HG02571 (cell line): Measurements from ENCODE around the gene SGCD.

Experiments
- ATAC-seq: cut with Tn5 transposase; IDR thresholded peaks from one replicate; pipeline ENCODE4 v1.9.1; 2021; ENCODE audit warnings: mild to moderate bottlenecking, moderate library complexity; ENCODE audit not compliant: unreplicated experiment

Gene SGCD

GRCh38 chr5:156498226-156498980, 171.4 kb downstream of the SGCD start:
- no peak for ATAC-seq

DNA sequence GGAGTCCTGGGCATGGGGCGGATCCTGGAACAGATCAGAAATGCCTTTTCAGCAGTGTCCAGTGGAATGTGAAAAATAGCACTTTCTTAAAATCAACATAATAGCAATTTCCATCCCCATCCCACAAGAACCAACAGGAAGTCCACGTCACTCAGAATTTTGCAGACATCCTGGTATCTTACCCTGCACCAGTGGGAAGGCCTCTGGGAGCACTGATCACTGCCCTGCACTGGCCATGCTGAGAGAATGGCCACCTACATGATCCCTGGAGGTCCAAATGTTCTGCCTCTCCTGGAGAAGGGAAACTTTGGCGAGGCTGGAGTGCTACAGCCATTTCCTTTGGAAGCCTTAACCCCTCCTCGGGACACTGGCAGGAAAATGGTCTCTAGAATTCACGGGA, 173.8 kb downstream of the SGCD start:
- no peak for ATAC-seq

- ATAC-seq: no peak
These were observed 178.1 kb downstream of the SGCD start for GRCh38 chr5:156505101-156505500.

DNA sequence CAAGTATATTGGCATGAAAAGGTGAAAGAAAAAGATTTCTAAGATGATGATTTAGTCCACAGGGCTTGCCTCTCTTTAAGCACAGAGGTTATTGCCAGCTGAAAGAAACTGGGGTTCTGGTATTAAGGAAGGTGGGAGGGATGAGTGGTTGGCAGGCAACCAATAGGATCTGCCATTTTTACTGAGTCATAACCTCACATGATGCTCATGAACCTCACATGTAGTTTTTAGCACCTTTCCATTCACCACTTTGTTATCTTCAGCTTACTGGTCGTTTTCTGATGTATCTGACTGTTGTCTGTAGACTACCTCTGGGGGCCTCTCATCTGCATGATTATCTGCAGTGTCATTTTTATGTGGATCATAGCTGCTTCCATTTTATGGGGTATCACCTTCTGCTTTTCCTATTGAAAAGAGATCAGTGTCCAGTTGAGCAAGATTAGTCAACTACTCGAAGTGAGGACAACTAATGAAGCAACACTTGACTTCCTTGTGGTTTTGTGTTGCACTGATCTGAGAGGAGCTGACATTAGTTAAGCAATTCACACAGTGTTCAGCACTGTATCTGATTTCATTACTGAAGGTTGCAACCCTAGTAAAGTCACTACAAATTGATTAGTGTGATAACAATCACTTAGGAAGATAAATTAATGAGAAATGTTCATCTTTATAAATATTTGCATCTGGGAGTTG, 186.3 kb downstream of the SGCD start:
- no peak for ATAC-seq

DNA sequence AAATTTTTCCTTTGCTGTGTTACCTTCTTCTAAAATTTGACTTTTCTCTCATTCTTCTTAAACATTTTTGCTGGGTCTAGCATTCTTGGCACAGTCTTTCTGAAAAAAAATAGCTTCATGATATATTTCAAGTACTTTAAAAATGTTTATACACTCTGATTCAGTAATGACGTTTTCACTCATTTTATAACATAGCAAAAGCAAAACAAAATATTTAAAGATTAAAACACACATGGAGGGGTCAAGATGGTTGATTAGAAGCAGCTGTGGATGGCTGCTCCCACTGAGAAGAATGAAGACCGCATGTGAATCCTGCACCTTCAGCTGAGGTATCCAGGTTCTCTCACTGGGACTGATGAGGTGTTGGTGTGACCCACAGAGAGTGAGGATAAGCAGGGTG, 188.2 kb downstream of the SGCD start:
- no peak for ATAC-seq

DNA sequence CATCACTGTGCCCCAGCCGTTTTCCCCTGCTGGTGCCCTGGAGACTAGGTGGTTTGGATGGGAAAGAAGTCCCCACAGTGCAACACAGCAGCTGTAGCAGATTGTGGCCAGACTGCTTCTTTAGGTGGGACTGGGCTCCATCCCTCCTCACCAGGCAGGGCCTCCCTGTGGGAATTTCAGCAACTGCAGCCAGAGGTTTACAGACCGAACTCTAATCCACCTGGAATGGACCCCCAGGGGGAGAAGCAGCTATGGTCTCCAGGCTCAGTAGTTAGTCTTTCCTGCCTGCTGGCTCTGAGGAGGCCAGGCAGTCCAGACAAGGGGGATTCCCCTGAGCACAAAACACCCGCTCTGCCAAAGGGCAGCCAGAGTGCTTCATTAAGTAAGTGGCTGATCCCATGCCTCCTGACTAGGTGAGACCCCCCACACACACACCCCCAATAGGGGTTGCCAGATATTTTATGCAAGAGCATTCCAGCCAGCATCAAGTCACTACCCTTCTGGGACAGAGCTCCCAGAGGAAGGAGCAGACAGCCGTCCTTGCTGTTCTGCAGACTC, 188.9 kb downstream of the SGCD start:
- no peak for ATAC-seq

DNA sequence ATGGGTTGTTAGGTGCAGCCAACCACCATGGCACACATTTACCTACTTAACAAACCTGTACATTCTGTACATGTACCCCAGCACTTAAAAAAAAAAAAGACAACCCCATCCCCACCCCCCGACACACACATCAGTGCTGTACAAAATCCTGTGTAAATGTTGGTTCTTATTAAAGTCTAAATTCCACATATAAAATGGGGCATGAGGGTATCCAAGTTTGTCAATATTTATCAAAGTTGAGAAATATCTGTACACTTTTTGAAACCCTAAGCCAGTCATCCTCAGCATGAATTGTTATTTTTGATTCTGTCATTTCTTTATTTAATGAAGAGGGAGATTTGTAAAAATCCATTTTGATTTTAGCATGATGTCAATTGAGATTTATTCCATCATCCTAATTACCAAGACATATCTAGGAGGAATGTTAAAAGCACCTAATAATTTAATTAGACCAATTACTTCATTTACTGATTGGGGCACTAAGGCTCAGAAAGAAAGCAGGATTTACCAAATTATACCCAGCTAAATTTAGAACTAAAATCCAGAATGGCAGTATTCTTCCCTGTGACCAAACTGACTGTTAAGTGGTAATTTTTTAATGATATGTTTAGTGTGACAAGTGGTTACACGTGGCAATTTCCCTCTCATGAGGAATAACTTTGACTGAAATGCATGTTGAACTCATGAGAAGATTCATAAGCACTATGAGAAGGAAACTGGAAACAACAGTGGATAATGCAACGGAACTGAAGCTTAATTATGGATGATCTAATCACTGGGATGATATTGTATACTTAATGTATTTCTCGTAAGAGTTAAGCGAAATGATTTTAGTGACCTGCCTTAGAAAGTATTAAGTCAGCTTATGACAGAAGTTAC, 195.9 kb downstream of the SGCD start:
- no peak for ATAC-seq

- no peak for ATAC-seq
These were observed 196.6 kb downstream of the SGCD start for GRCh38 chr5:156523607-156524006.

DNA sequence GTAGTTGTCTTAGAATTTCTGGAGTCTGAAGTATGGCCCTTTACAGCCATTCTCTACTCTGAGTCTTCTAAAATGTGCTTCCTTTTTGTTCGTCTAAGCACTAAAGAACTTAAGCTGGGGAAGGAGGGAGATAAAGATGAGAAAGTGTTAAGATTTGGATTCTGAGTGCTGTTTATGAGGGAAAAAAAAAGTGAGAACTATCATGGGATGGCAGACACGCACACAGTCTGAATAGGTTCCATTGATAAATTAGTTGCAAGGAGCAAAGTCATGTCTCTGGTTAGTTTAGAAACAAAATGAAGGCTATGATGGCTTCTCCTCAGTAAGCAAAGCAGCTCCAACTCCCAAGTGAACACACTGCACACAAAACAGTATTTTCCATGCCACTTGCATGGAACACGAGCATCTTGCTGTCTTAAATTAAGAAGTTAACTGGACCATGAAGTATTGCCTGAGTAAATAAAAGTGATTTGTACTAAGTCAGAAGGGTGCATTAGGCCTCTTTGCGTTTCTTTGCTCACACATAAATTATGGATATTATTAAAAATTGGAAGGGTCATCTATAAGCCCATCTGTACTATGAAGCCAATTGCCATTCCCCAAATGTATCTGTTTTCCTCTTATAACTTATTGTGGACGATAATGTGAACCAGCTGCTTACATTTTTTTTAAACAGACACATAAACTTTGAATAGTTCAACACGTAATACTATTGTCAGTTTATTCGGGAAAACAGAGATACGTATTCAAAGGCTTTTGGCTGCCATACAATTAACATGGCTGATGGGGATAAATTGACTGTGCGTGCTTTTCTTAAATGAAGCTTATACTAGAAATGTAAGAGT, 199.3 kb downstream of the SGCD start:
- ATAC-seq: no peak

GRCh38 chr5:156527611-156528010, 200.6 kb downstream of the SGCD start:
- ATAC-seq: no peak

GRCh38 chr5:156528673-156529072, 201.7 kb downstream of the SGCD start:
- no peak for ATAC-seq

DNA sequence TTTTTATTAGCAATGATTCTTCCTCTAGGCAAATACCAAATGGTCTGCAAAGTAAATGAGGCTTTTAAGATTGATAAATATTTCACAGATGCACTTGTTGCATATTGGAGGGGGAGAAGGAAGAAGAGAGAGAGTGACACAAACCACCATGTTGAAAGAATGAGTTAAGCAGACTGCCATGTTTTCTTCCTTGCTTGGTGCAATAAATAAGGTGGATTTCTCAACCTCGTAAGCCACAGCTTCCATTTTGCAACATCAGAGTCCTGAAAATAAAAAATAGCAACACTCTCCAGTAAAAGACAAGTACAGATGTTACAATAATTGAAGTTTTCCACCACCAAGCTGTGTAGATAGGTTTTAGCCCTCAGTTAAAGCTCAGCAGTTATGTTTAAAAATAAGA, 202.9 kb downstream of the SGCD start:
- no peak for ATAC-seq

DNA sequence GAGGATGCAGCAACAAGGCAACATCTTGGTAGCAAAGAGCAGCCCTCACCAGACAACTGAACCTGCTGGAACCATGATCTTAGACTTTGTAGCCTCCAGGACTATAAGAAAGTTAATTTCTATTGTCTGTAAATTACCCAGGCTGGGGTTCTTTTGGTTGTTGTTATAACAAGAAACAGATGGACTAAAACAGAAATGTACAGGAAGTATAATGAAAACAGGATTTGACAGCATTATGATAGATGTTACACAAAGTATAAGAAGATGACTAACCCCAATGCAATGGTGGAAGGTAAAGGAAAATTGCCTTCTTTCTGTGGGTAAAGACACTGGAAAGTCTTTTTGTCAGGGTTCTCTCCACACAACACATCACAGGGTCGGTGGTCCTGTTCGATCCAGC, 204.2 kb downstream of the SGCD start:
- no peak for ATAC-seq

DNA sequence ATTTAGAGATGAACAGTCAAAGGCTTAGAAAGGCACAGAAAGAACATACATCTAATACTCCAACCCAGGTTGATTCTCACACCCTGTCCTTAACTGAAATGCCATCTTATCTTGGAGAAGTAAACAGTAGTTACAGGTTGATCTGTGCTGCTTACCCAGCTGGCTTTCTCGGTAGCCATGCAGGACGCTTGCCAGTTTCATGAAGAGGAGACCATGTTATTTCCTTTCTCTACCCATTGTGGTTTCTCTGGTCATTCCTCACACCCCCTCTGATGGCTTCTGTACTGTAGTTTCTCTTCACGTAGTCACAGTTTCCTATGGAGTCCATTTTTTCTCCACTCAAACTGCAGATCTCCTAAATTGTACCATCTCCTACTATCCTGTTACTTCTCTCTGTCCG, 206.0 kb downstream of the SGCD start:
- ATAC-seq: no peak

GRCh38 chr5:156534085-156534484, 207.1 kb downstream of the SGCD start:
- no peak for ATAC-seq

GRCh38 chr5:156534906-156535485, 208.0 kb downstream of the SGCD start:
- no peak for ATAC-seq

DNA sequence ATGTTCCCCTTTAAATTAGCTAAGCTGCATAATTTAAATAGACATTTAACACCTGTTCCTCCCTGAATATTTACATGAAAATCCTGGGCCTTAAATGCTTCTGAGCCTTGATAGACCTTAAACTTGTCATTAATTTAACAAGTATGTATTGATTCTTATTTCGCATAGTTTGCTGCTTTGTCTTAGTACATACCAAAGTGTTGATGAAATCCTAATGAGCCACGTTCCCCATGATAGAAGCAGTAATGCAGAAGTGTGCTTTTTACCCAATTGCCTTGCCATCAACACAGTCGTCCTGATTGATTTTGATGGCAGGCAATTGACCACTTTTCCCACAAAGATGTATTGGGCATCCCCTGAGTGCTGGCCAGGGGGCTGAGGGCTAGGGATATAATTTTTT, 213.5 kb downstream of the SGCD start:
- ATAC-seq: no peak

DNA sequence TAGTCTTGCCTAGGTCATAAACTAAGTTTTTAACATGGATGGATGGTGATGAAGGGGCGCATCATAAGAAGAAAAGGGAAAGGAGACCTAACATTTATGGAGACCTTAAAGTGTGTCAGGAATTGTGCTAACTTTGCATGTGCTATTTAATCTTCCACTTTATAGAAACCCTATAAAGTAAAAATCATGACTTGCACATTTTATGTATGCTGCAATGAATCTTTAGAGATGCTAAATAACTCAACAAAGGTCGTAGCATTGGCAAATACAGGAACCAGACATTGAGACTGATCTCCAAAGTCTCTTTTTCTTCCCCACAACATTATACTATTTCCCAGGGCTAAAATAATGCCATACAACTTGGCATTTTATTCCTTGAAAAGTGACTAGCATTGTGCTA, 214.6 kb downstream of the SGCD start:
- no peak for ATAC-seq

- ATAC-seq: no peak
These were observed 216.6 kb downstream of the SGCD start for GRCh38 chr5:156543348-156544145.
